Prostate gland (tissue), 2 donors: ENCODE data around the gene C1QA. TPM values are rescaled to one million over a fixed set of nuclear protein-coding genes. Genes with fewer than 3 reads are reported as not detected.

ENCODE experiments used
- DNase-seq: peaks from one replicate; pipeline ENCODE4 v3.0.0-alpha.2; 2019; ENCODE audit warnings: low spot score
- H3K27ac ChIP-seq, 2 donors: fragments of 200-600 bp; sonication (generic); 2 replicates each; pipeline ENCODE4 v1.5.1; 2017 to 2019
- H3K27me3 ChIP-seq: fragments of 200-600 bp; sonication (generic); replicated peaks from 2 replicates; pipeline ENCODE4 v1.5.1; 2019; ENCODE audit not compliant: insufficient read depth
- H3K36me3 ChIP-seq, 2 donors: fragments of 200-600 bp; sonication (generic); 1 replicate in 1 of 2; 2 replicates in 1 of 2; pipeline versions ENCODE4 v1.5.1 to v1.8.1; 2017 to 2019
- H3K4me1 ChIP-seq: fragments of 200-600 bp; sonication (generic); replicated peaks from 2 replicates; pipeline ENCODE4 v1.5.1; 2019
- H3K4me3 ChIP-seq, 2 donors: fragments of 200-600 bp; sonication (generic); 2 replicates each; pipeline ENCODE4 v1.5.1; 2017 to 2019
- H3K9me3 ChIP-seq: fragments of 200-600 bp; sonication (generic); 2 replicates; pipeline ENCODE4 v1.5.1; 2017
- CTCF ChIP-seq, 4 experiments: fragments of 200-600 bp in 2 of 4; fragments of 450-650 bp in 2 of 4; sonication (generic) in 2 of 4; IDR thresholded peaks; 1 replicate in 3 of 4; 2 replicates in 1 of 4; pipeline ENCODE4 v1.5.1; 2016 to 2019; ENCODE audit warnings: antibody characterized with exemption in 4 of 4, mild to moderate bottlenecking in 2 of 4, moderate library complexity in 2 of 4
- POLR2A ChIP-seq: fragments of 450-650 bp; IDR thresholded peaks from one replicate; pipeline ENCODE4 v1.6.1; 2016; ENCODE audit warnings: antibody characterized with exemption, mild to moderate bottlenecking
- POLR2AphosphoS5 ChIP-seq: sonication (generic); formaldehyde crosslinking; IDR thresholded peaks from one replicate; pipeline ENCODE4 v1.6.1; 2017; ENCODE audit warnings: antibody characterized with exemption
- WGBS: methylation state at CpG from one replicate; pipeline ENCODE4 v1.1.5; 2018; 5-methylcytosine and 5-hydroxymethylcytosine counted together
- intact Hi-C: fragments of 100-400 bp; cut with DNase I; formaldehyde crosslinking; loops from one replicate; pipeline ENCODE4 v1.14.2; 2022
- total RNA-seq, 2 donors: library from RNA; depleted of rRNA; stranded (reverse); fragments of >200 nt; gene quantifications; one replicate each; pipeline ENCODE4 v1.1.0, GENCODE V29; 2016

C1QA gene
- total RNA-seq, 2 donors from 2014 or later, result 47.6 to 83.7 TPM

- Histone ChIP-seq H3K4me1 (no peaks in the 10 kb centered on the region), H3K27me3 (peaks cover 18% of the 10 kb centered on the region), H3K36me3 (no peaks in the 10 kb centered on the region), H3K4me3 (no peak overlapping the region), H3K27ac (no peak overlapping the region), H3K9me3 (no peaks in the 10 kb centered on the region)
- intact Hi-C loops, result no loop called here
- WGBS, result 66% methylated on average over 4 of the region's 4 CpGs
- no peak for DNase-seq
- TF ChIP-seq POLR2A, result no peak
- no peak for TF ChIP-seq CTCF (IDR thresholded peaks at IDR 0.05)
- TF ChIP-seq POLR2AphosphoS5, result no peak
Observed at GRCh38 chr1:22621761-22622160, 14.7 kb upstream of the C1QA start.

- Histone ChIP-seq H3K27ac (no peak overlapping the region), H3K9me3 (no peaks in the 10 kb centered on the region), H3K4me3 (no peak overlapping the region), H3K27me3 (peaks cover 8% of the 10 kb centered on the region), H3K4me1 (no peaks in the 10 kb centered on the region), H3K36me3 (no peaks in the 10 kb centered on the region)
- 34% methylated on average over 9 of the region's 9 CpGs for WGBS
- intact Hi-C loops, result no loop called here
- TF ChIP-seq POLR2A (no peak), POLR2AphosphoS5 (no peak), CTCF (IDR thresholded peaks at IDR 0.05) (no peak)
- DNase-seq, result no peak
Observed at GRCh38 chr1:22625262-22625925, 11.0 kb upstream of the C1QA start.

- H3K36me3 ChIP-seq, result no peaks in the 10 kb centered on the region
- TF ChIP-seq POLR2AphosphoS5 (no peak), POLR2A (no peak), CTCF (IDR thresholded peaks at IDR 0.05) (no peak)
- no peak overlapping the region for H3K27ac ChIP-seq
- H3K4me1 ChIP-seq, result no peaks in the 10 kb centered on the region
- H3K9me3 ChIP-seq, result no peaks in the 10 kb centered on the region
- peaks cover 8% of the 10 kb centered on the region for H3K27me3 ChIP-seq
- intact Hi-C loops, result no loop called here
- WGBS, result 21% methylated on average over 20 of the region's 20 CpGs
- DNase-seq, result no peak
- no peak overlapping the region for H3K4me3 ChIP-seq
Observed at GRCh38 chr1:22626237-22627157, 9.9 kb upstream of the C1QA start.

- Histone ChIP-seq H3K27me3 (peaks cover 8% of the 10 kb centered on the region), H3K4me1 (no peaks in the 10 kb centered on the region)
- WGBS, result 28% methylated on average over 5 of the region's 5 CpGs
Observed at GRCh38 chr1:22627331-22627730, 9.1 kb upstream of the C1QA start.

More at GRCh38 chr1:22627331-22627730, 9.1 kb upstream of the C1QA start:
- Histone ChIP-seq H3K4me3 (no peak overlapping the region), H3K27ac (no peak overlapping the region), H3K36me3 (no peaks in the 10 kb centered on the region), H3K9me3 (no peaks in the 10 kb centered on the region)
- no peak for DNase-seq
- no peak for TF ChIP-seq POLR2AphosphoS5
- TF ChIP-seq CTCF (IDR thresholded peaks at IDR 0.05), result no peak
- TF ChIP-seq POLR2A, result no peak
- intact Hi-C loops, result no loop called here
